ENCODE data around the gene EMP2. TPM values are rescaled to one million over a fixed set of nuclear protein-coding genes. Genes with fewer than 3 reads are reported as not detected.

EMP2 gene
- total RNA-seq, 6 experiments from 2014 or later: 38.5 to 95.6 (median 58.4) TPM

GRCh38 chr16:10594312-10594950, 14.0 kb upstream of the EMP2 start:
- intact Hi-C loops (cut with DNase I): no loop called here
- TF ChIP-seq CTCF (IDR thresholded peaks at IDR 0.05): no peak
- no peak for TF ChIP-seq POLR2A (IDR thresholded peaks at IDR 0.05)
- WGBS (ENCODE audit: insufficient coverage, low coverage, low lambda C conversion rate, missing lambda C conversion rate): 52% methylated on average over 4 of the region's 9 CpGs
- Histone ChIP-seq H3K27ac (no peak overlapping the region), H3K4me1 (no peaks in the 10 kb centered on the region), H3K36me3 (no peaks in the 10 kb centered on the region), H3K4me3 (no peak overlapping the region), H3K9me3 (no peaks in the 10 kb centered on the region), H3K27me3 (no peaks in the 10 kb centered on the region)
- no peak for DNase-seq
- peak in 2 of 4 donors; percentile 26 to 50 for ATAC-seq

GRCh38 chr16:10592611-10593010, 12.2 kb upstream of the EMP2 start:
- no peaks in the 10 kb centered on the region for H3K9me3 ChIP-seq
- WGBS (ENCODE audit: insufficient coverage, low coverage, low lambda C conversion rate, missing lambda C conversion rate): 76% methylated on average over 1 of the region's 1 CpG

GRCh38 chr16:10590342-10590741, 9.9 kb upstream of the EMP2 start:
- WGBS (ENCODE audit: insufficient coverage, low coverage, low lambda C conversion rate, missing lambda C conversion rate): 48% methylated on average over 2 of the region's 4 CpGs
- ATAC-seq (no peak), DNase-seq (no peak)
- TF ChIP-seq POLR2A (IDR thresholded peaks at IDR 0.05): no peak
- TF ChIP-seq CTCF (IDR thresholded peaks at IDR 0.05): no peak
- no peaks in the 10 kb centered on the region for H3K27me3 ChIP-seq
- no peaks in the 10 kb centered on the region for H3K4me1 ChIP-seq
- H3K9me3 ChIP-seq: no peaks in the 10 kb centered on the region
- H3K4me3 ChIP-seq: no peak overlapping the region
- intact Hi-C loops (cut with DNase I): no loop called here
- H3K27ac ChIP-seq: no peak overlapping the region
- H3K36me3 ChIP-seq: no peaks in the 10 kb centered on the region

More at GRCh38 chr16:10592611-10593010, 12.2 kb upstream of the EMP2 start:
- no peak for ATAC-seq
- no peak overlapping the region for H3K27ac ChIP-seq
- no peak for TF ChIP-seq POLR2A (IDR thresholded peaks at IDR 0.05)
- no peak for TF ChIP-seq CTCF (IDR thresholded peaks at IDR 0.05)
- H3K4me1 ChIP-seq: no peaks in the 10 kb centered on the region
- H3K27me3 ChIP-seq: no peaks in the 10 kb centered on the region
- no peak for DNase-seq
- no peak overlapping the region for H3K4me3 ChIP-seq
- intact Hi-C loops (cut with DNase I): no loop called here
- H3K36me3 ChIP-seq: no peaks in the 10 kb centered on the region

- Histone ChIP-seq H3K4me3 (no peak overlapping the region), H3K27ac (no peak overlapping the region), H3K36me3 (no peaks in the 10 kb centered on the region), H3K9me3 (no peaks in the 10 kb centered on the region), H3K4me1 (no peaks in the 10 kb centered on the region), H3K27me3 (no peaks in the 10 kb centered on the region)
- WGBS (ENCODE audit: insufficient coverage, low coverage, low lambda C conversion rate, missing lambda C conversion rate): 75% methylated on average over 5 of the region's 5 CpGs
- ATAC-seq (no peak), DNase-seq (no peak)
- TF ChIP-seq POLR2A (IDR thresholded peaks at IDR 0.05): no peak
- TF ChIP-seq CTCF (IDR thresholded peaks at IDR 0.05): no peak
- intact Hi-C loops (cut with DNase I): no loop called here
Measured at GRCh38 chr16:10589109-10589508, 8.7 kb upstream of the EMP2 start.
